Amniotic epithelial cell (primary cell): ENCODE measurements around the gene ERP44.
"Not testable (repeated sequence)": the region's sequence is repeated elsewhere in the genome, so short reads cannot be mapped to it uniquely, and the experiment has no call there.

Experiments used
- DNase-seq: peaks from one replicate; pipeline ENCODE4 v3.0.0-alpha.2; 2010; ENCODE audit warnings: low read depth

Gene ERP44

DNA sequence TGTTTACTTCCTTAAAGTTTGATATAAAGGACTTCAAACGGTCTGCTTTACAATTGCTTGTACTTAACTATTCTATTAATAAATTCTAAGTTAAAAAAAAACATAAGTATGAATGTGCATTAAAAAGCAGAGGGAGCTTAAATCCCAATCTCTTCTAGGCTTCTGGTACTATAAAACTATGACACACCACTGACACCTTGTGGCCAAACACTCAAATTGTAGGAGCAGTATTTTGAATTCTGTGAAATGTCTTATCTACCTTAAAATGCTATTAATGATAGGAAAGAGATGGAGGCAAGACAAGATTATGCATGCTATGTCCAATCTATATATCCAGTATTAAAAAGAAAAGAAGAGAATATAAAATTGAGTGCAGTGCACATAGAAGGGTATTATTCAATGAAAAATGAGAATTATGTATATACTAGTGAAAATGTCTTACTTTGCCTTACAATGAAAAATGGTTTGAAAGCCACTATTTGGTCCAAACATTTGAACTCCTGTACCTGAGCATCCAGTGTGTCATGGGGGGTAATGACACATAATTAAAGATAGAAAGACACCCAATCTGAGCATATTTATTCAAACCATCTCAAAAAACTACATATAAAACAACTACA lies 87.6 kb downstream of the ERP44 start:
- peak; percentile 64 for DNase-seq

DNA sequence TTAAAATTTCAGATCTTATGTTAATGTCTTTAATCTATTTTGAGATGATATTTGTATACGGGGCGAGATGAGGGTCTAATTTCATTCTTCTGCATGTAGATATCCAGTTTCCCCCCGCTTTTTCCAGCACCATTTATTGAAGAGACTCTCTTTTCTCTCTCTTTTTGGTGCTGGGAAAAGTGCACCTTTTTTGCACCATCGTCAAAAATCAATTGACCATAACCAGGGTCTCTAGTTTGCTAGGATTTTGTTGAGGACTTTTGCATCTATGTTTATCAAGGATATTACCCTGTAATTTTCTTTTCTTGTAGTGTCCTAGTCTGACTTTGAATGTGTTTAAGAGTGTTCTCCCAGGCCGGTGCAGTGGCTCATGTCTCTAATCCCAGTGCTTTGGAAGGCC lies 99.0 kb downstream of the ERP44 start:
- no peak for DNase-seq

DNA sequence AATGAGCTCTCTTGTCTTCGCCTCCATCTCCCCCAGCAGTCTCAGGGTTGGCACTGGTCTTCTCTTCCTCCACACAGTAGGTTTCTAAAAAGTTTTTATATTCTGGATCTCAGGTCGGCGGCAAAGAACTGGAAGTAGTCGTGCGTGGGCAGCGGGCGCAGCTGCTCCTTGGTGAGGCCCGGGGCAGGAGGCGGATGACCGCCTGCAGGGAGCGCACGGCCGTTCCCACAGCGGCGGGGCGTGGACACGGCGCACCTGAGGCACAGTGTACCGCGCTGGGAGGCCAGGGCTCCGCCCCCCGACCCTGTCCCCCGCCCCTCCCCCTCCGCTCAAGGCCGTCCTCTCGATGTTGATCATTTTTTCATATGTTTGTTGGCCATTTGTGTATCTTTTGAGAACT lies 99.9 kb downstream of the ERP44 start:
- no peak for DNase-seq

DNA sequence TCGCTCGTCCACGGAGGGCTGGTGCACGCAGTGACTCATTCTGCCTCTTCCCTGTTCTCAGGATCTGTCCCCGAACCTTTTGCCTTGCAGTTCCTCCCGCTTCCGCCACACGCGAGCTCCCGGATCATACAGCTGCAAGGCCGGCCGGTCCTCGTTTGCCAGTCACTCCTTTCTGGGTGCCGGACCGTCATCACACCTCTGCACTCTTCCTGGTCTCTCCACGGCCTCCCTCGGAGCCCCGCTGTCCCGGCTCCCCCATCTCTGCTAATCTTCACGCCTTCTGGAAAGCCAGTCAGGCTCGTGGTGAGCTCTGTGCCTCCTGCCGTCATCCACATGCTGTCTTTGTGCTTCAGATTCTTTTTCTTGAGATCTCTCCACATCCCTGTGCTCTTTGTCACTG lies 100.5 kb downstream of the ERP44 start:
- DNase-seq = no peak

DNA sequence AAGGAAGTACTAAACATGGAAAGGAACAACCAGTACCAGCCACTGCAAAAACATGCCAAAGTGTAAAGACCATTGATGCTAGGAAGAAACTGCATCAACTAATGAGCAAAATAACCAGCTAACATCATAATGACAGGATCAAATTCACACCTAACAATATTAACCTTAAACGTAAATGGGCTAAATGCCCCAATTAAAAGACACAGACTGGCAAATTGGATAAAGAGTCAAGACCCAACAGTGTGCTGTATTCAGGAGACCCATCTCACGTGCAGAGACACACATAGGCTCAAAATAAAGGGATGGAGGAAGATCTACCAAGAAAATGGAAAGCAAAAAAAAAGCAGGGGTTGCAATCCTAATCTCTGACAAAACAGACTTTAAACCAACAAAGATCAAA lies 108.3 kb downstream of the ERP44 start:
- DNase-seq = not testable (repeated sequence)

DNA sequence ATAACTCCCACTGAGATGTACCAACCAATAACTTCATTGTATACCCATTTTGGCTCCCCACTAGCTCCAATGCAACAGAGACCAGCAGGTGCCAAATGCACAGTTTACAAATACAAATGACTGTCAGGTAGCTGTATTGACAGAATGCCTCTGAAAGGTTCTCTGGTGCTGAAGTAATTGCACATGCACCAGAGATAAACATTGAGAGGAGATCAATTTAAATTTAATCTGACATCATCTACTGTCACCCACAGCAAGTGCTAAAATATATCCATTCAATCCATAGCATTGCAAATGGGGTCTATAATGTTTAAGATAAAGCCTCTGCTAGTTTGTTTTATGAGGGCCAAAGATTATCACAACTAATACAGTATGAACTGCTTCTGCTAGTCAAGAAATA lies 112.2 kb downstream of the ERP44 start:
- DNase-seq = no peak

DNA sequence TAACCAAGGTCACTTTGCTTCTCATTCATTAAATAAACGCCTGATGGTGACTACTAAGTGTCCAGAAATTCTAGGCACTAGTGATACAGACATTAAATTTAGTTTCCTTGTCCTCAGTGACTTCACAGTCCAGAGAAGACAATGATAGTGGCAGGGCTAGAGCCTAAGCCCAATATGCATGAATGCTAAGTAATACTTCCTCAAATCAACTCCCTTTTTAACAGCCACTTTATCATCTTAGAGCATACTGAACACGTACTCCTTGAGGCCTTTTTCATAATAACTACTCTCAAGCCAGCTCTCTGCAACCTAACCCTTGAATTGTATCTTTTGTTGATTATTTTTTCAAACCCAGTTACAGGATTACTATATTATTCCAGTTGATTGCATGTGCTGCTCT lies 118.2 kb downstream of the ERP44 start:
- DNase-seq = no peak

DNA sequence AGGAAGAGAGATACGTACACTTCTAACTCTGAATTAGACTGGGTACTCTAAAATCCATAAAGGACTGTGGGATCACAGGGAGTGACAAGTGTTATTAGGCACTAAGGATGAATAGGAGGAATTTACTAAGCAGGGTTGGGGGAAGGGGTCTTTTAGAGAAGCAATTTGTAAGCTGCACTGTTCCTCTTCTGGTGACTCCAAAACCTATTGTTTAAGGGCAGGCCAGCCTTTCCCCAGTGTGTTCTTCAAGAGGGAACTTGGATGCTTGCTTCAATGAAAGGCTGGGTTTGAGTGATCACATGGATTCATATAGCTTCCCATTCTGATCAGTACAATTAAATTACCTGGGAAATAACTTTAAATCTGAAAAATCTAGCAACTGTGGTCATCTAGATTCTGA lies 120.6 kb downstream of the ERP44 start:
- no peak for DNase-seq

DNA sequence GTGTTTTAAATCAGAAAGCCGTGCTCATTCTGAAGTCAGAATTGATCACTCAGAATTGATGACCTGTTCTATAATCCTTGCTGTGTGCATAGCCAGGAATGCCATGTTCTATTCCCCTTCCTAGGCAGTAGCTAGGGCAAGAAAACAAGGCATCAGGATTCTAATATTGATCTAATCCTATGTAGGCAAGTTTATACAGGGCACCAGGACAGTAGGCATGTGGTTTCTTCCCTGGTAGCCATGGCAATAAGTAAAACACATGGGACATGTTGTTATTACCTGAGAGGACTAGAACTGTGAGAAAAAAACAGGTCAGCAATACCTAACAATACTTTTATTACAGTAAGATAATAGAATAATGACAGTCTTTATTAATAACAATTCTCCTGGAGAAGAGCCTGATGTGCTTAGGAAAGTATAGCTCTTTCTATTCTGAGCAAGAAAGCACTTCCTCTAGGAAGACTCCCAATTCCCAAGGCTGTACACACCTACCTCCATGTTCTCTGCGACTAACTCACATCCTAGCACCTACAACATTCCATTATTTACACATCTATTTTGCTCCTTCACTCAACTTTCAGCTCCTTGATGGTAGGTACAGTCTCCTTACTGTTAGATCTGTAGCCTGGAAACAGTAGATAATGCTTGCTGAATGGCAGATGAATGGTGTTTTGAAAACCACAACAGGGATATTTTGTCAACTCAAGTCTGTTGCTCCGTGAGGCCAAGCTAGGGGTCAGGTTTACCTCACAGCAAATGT lies 121.6 kb downstream of the ERP44 start:
- DNase-seq = no peak

DNA sequence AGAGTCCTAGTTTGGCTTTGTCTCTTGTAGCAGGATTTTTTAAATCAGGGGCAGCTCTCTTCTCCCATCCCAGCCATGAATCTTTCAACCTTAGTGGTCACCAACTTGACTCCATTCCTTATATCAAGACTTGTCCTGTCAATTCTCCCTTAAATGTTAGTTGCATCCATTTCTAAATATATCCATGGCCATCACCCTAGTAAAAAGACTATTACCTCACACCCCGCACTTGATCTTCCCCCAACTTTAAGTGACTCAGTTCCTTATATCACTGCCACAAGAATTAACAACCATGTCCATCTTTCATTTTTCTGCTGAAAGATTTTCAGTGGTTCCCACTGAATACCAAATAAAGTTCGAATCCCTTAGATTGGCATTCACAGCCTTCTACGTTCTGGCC lies 125.3 kb downstream of the ERP44 start:
- peak; percentile 14 for DNase-seq

DNA sequence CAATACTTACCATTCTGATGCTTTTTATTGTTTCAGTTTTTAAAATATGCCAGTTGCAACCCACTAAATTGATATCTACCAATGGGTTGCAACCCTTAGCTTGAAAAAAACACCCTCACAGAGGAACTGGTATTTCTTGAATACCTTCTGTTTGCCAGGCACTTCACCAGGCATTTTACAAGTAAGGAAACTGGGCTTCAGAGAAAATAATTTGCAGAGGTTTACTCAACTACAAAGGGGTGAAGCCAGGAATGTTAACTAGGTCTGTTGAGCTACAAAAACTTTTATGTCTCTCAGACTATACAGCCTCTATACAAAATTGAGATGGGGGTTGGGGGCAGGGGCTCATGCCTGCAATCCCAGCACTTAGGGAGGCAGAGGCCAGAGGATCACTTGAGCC lies 127.4 kb downstream of the ERP44 start:
- DNase-seq = no peak

DNA sequence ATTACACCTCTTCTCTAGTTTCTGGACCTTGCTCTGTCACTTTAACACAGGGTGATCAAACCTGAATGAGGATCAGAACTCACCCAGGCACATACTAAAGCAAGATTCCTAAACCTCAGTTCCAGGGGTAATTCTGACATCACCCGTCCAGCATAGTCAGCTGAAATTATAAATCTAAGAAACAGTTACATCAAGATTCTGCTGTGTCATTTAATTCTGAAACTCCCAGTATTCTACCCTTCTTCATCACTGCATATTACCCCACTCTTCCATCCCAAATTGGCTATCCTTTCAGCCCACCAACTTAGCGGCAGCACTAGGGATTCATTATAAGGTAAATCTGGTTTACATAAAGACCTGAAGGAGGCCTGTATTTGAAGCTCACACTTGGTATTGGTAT lies 128.3 kb downstream of the ERP44 start:
- DNase-seq = no peak

DNA sequence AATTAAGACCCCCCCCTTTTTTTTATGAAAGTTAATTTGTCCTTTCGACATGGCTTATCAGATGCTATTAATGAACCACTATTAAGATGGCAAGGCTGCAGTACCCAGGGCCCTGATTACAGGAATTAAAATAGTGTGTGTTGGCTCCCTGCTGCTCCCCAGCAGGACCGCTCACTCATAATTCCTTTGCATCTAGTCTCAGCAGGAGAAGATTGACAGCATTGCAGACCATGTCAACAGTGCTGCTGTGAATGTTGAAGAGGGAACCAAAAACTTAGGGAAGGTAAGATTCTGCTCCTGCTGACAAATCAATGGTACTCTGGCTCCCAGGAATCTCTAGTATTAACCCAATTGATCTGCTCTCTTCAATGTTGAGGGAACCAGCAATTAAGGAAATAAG lies 131.3 kb downstream of the ERP44 start:
- DNase-seq = no peak

DNA sequence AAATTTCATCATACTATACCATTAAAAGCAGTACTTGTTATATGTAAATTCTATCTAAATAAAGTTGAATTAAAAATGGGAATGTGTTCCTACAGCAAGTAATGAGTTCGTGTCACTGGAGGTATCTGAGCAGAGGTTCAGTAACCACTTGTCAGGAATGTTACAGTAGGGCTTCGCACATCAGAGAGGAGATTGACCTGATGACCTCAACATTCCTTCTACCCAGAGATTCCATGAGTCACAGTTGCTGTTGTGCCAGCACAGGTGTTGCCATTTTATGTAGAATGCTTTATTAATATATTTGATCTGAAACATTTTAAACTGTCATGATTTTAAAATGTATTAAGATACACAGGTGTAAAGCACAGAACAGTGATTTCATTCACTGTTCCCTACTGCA lies 132.1 kb downstream of the ERP44 start:
- peak; percentile 66 for DNase-seq

DNA sequence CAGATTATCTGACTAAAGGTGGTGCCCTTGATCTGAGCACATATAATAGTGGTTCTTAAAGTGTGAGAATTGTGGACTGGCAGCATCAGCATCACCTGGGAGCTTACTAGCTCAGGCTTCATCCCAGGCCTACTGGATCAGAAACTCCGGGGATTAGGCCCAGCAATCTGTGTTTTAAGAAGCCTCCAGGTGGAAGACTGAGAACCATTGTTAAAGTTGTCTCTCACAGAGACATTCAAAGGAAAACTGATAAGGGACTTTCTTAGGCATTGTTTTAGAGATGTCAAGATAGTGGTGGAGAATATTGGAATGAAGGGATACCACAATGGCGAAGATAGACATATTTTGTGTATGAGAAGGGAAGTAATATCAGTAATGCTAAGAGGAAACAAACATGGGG lies 132.8 kb downstream of the ERP44 start:
- no peak for DNase-seq

DNA sequence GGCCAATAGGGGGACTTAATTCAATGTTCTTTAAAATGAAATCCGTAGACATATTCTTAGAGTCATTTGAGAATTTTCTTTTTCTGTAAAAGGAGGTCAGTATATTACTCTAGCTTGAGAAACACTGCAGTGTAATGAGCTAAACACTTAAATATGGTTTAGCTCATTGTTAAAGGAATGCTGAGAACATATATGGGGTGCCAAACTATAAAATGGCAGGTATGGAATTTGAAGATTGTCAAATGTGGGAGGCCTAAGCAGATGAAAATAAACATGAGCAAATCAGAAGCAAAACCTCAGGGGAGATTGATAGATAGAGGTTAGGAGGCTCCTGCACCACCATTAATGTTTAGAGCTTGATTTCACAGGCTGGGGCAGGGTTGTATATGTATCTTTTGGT lies 134.5 kb downstream of the ERP44 start:
- DNase-seq = peak; percentile 19

DNA sequence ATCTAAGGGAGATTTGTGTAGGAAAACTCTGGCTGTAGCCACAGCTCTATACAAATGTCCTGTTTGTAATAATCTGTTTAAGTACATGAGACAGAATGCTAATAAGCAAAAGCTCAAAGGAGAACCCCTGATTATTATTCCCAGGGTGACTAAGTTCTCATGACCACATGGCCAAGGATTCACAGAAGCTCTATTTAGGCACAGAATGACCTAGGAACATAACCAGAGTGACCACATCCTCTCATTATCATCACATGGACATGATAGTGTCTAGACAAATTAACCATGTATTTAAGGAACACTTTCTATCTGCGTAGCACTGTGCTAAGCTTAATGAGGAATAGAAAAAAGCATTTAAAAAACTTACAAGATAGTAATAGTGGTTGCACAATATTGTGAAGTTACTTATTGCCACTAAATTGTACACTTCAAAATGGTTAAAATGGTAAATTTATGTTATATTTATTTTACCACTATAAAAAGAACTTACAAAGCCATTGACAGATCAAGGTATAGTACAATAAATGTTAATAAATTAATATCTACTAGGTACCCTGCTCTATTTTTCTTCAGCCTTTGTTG lies 136.0 kb downstream of the ERP44 start:
- DNase-seq = peak; percentile 52

DNA sequence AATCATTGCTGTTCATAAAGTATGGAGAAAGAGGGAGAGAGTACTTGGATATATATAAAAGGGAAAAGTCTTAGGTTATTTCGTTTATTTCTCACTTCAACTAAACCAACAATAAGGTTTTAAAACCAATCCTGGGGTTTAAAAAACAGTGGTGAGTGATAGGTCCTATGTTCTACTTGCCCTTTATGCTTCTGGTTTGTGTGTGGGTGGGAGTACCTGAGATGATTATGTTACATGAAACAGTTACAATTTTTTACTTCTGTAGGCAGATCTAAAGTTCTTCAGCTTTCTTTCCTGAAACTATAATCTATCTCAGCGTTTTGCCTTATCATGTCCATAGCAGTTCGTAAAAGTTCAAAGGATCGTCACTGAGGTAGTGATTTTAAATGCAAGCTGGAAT lies 143.2 kb downstream of the ERP44 start:
- no peak for DNase-seq

DNA sequence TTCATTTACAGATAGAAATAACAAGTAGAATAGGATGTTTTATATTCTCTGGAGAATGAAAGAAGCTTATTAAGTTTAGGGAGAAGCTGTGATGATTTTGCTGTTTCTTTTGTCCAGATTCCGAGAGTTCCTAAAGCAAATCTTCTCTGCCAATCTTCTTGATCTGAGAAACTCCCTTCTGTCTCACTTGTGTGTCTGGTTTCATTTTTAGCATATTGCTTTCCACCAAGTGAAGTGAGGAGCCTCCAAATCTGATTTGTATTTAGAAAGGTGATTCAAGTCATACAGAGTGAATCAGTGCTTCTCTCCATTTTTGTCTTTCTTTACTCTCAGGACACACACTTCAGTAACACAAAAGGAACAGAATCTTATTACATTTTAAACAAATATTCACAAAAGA lies 144.0 kb downstream of the ERP44 start:
- DNase-seq = no peak

DNA sequence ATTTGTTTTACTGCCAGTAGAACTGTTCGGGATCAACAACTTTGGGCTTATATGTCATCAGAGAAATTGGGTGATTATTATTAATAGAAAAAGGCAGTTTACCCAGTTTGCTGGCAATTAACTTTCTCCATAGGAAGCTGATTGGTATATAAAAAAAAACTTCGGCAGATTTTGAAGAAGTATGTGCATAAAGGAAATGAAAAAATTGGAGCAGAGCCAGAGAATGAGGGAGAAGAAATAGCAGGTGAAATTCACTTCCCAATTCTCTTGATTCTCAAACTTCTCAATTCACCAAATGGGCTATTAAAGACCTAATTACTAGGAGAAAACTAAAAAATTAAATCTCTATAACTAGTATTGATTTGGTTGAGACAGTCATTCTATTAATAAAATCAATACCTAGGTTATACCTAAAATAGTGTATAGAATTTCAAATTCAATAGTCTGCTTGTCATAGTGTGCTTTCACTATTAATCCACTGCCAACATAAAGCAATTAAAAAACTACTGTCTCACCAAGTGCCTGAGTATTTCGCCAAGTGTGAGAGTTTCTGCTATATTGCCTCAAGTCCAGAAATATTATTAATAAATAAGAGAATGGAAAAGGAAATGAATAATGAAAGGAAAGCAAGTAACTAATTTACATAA lies 144.8 kb downstream of the ERP44 start:
- no peak for DNase-seq

DNA sequence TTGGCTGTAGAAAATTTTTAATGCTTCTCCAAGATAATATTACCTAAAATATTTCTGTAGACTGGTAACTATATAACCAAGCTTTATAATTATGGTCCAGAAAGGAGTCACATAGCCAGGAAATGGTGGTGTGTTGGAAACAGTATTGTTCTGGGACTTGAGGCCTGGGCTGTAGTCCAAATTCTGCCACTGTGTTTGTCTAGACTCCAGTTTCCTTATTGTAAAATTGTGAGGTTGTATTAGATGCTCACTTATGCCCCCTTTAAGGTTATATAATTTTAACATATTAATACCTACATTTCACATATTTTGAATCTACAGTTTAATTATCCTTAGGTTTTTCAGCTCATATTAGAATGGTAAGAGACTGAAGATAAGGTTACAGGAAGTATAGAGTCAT lies 149.9 kb downstream of the ERP44 start:
- no peak for DNase-seq

DNA sequence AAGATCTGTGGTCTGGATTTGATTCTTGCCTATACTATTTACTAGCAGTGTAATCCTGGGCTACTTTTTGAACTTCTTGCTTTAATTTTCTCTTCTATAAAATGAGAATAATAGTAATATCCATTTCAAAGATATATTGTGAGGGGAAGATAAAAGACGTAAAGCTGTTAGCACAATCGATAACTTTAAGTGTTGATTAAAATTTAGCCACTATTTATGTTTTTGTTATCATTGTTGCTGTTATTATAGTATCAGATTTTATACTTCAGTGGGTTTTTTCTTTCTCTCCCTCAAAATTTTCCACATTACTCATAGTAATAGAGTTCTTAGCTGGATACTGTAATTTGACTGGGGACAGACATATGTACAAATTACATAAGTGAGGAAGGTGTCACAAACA lies 150.3 kb downstream of the ERP44 start:
- DNase-seq = no peak

DNA sequence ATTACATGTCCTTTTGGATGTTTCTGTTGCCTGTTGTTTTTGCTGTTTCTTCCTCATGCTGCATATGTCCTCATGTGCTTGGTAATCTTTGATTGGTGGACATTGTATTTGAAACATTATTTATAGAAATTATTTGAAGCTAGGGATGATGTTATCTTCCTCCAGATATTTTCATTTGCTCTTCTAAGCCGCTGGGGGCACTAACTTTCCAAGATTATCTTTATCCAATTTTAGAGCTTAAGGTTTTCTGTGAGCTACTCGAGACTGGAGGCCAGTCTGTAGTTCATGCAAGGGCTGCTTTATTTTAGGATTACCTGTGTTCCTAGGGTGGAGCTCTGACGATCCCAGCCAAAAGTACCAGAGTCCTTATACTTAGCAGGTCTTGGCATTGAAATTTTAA lies 151.4 kb downstream of the ERP44 start:
- peak; percentile 6 for DNase-seq
